ENCODE measurements around the gene LYPD6B. TPM values are rescaled to one million over a fixed set of nuclear protein-coding genes. Genes with fewer than 3 reads are reported as not detected.

LYPD6B gene
- total and polyA plus RNA-seq, 10 of the 15 experiments (the other 5 are each of a cell fraction or from before 2014, with no cell fraction given): 1.0 to 6.6 (median 4.0) TPM

DNA sequence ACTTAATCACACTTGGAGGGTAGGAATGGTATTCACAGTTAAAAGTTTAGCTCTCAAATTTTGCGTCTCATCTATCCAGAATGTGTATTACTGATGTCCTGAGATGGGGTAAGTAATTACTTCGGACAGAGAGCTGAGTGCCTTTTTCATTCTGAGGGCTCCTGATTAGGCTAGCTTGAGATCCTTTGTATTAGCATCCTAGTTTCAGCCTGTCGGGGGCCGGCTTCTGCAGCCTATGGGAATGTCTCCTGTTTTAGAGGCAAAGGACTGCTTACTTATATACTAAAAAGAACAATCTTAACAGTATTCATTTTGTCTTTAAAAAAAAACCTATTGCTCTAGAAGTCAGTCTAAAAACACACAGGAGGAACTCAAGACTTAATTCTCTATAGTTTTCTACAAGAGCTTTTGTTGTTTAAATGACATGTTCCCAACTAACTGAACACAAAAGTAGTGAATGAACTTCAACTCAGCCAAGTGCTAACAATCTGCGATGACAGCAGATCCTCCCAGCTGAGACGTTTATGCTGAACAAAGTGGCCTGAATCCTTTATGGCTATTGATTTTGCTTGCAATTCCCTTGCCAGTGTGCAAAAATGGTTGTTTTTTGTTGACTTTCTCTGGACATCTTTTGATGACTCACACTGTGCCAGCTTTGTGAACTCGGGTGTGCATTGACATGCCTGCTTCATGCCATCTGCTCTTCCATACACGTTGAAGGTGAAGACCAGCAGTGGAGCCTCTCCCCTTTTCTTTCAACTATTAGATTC is 118.7 kb downstream of the LYPD6B start:
- POLR2A ChIA-PET: no interaction called here
- ATAC-seq (no peak), DNase-seq (ENCODE audit: low read depth, low spot score) (no peak), FAIRE-seq (no peak)
- BruUV-seq (replicated peaks): no TSS peak
- Histone ChIP-seq H3K9ac (ENCODE audit: control insufficient read depth, insufficient read depth, low read length) (no peak overlapping the region), H3K27ac (ENCODE audit: control insufficient read depth, insufficient read depth) (no peak overlapping the region), H3K9me3 (replicated peaks; ENCODE audit: control insufficient read depth, insufficient read depth, low read length) (no peaks in the 10 kb centered on the region), H4K20me1 (ENCODE audit: control insufficient read depth, insufficient read depth) (no peaks in the 10 kb centered on the region), H3K4me3 (no peak overlapping the region), H3K79me2 (ENCODE audit: control insufficient read depth, insufficient read depth, low read length) (no peaks in the 10 kb centered on the region), H3K4me2 (ENCODE audit: control insufficient read depth, insufficient read depth) (no peak overlapping the region), H3K4me1 (ENCODE audit: control insufficient read depth, insufficient read depth, low read length) (peaks cover 17% of the 10 kb centered on the region), H3K27me3 (replicated peaks in 1 of 2; ENCODE audit: control insufficient read depth in 2 of 2, insufficient read depth in 2 of 2, low read length in 1 of 2) (no peaks in the 10 kb centered on the region), H3K36me3 (ENCODE audit: control insufficient read depth in 2 of 2, insufficient read depth in 2 of 2, low read length in 1 of 2) (no peaks in the 10 kb centered on the region), H2AFZ (ENCODE audit: control insufficient read depth, low read depth, low read length) (no peak overlapping the region)
- RAD21 ChIA-PET (ENCODE audit: unreplicated experiment): no interaction called here
- in situ Hi-C loops (cut with MboI) (no loop called here), intact Hi-C loops (cut with micrococcal nuclease; ENCODE audit: unreplicated experiment) (no loop called here)
- CTCF ChIA-PET: interaction anchor here (1.5 kb wide), 1 partner anchor 9 kb away, joined by 3 read pairs; no protein-coding TSS in a partner anchor
- 68% methylated on average over 8 of the region's 8 CpGs for WGBS (ENCODE audit: insufficient coverage, insufficient replicate concordance, low lambda C conversion rate, missing lambda C conversion rate)
- TF ChIP-seq ETV6 (conservative IDR thresholded peaks at IDR 0.05 in 1 of 2, IDR thresholded peaks at IDR 0.05 in 1 of 2; ENCODE audit: borderline replicate concordance in 1 of 2, low read depth in 1 of 2) (no peak), SREBF2 (IDR thresholded peaks at IDR 0.05; ENCODE audit: low read length) (no peak), CEBPB (IDR thresholded peaks at IDR 0.05; ENCODE audit: borderline replicate concordance in 1 of 2, low read depth in 2 of 2, low read length in 2 of 2) (no peak), NBN (IDR thresholded peaks at IDR 0.05) (no peak), TCF12 (IDR thresholded peaks at IDR 0.05; ENCODE audit: low read depth, low read length) (no peak), POU2F2 (IDR thresholded peaks at IDR 0.05; ENCODE audit: borderline replicate concordance, low read depth, low read length) (no peak), HDAC2 (IDR thresholded peaks at IDR 0.05) (no peak), EGR1 (IDR thresholded peaks at IDR 0.05; ENCODE audit: borderline replicate concordance in 1 of 2, low read depth in 2 of 2, low read length in 2 of 2) (no peak), IKZF1 (conservative IDR thresholded peaks at IDR 0.05) (no peak), DPF2 (IDR thresholded peaks at IDR 0.05) (no peak), CREB1 (IDR thresholded peaks at IDR 0.05; ENCODE audit: low read depth) (no peak), TAF1 (IDR thresholded peaks at IDR 0.05; ENCODE audit: borderline replicate concordance, low read depth, low read length) (no peak), CREM (IDR thresholded peaks at IDR 0.05; ENCODE audit: low read depth) (no peak), CBX3 (IDR thresholded peaks at IDR 0.05; ENCODE audit: borderline replicate concordance, low read depth) (no peak), TBL1XR1 (IDR thresholded peaks at IDR 0.05; ENCODE audit: low read depth, low read length) (no peak), ZZZ3 (IDR thresholded peaks at IDR 0.05; ENCODE audit: control insufficient read depth, insufficient read length, low read depth) (no peak), TCF3 (IDR thresholded peaks at IDR 0.05; ENCODE audit: borderline replicate concordance, insufficient read depth, low read depth, low read length) (no peak)
- TF ChIP-seq, protein P1, sequence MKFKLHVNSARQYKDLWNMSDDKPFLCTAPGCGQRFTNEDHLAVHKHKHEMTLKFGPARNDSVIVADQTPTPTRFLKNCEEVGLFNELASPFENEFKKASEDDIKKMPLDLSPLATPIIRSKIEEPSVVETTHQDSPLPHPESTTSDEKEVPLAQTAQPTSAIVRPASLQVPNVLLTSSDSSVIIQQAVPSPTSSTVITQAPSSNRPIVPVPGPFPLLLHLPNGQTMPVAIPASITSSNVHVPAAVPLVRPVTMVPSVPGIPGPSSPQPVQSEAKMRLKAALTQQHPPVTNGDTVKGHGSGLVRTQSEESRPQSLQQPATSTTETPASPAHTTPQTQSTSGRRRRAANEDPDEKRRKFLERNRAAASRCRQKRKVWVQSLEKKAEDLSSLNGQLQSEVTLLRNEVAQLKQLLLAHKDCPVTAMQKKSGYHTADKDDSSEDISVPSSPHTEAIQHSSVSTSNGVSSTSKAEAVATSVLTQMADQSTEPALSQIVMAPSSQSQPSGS (IDR thresholded peaks at IDR 0.05; ENCODE audit: low read length): no peak
- TF ChIP-seq, protein P2, sequence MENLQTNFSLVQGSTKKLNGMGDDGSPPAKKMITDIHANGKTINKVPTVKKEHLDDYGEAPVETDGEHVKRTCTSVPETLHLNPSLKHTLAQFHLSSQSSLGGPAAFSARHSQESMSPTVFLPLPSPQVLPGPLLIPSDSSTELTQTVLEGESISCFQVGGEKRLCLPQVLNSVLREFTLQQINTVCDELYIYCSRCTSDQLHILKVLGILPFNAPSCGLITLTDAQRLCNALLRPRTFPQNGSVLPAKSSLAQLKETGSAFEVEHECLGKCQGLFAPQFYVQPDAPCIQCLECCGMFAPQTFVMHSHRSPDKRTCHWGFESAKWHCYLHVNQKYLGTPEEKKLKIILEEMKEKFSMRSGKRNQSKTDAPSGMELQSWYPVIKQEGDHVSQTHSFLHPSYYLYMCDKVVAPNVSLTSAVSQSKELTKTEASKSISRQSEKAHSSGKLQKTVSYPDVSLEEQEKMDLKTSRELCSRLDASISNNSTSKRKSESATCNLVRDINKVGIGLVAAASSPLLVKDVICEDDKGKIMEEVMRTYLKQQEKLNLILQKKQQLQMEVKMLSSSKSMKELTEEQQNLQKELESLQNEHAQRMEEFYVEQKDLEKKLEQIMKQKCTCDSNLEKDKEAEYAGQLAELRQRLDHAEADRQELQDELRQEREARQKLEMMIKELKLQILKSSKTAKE (IDR thresholded peaks at IDR 0.05; ENCODE audit: low read depth, poor library complexity, severe bottlenecking): no peak
- TF ChIP-seq, protein P3, sequence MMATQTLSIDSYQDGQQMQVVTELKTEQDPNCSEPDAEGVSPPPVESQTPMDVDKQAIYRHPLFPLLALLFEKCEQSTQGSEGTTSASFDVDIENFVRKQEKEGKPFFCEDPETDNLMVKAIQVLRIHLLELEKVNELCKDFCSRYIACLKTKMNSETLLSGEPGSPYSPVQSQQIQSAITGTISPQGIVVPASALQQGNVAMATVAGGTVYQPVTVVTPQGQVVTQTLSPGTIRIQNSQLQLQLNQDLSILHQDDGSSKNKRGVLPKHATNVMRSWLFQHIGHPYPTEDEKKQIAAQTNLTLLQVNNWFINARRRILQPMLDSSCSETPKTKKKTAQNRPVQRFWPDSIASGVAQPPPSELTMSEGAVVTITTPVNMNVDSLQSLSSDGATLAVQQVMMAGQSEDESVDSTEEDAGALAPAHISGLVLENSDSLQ (IDR thresholded peaks at IDR 0.05): no peak
- SMC1A ChIA-PET (ENCODE audit: uncharacterized antibody, unreplicated experiment): interaction anchor here (0.9 to 1.4 kb wide), 4 partner anchors 13 to 139 kb away, joined by 3 to 4 read pairs (median 3); no protein-coding TSS in a partner anchor
